H1 (cell line): Measurements from ENCODE around the gene ANKS1A. TPM values are rescaled to one million over a fixed set of nuclear protein-coding genes. Genes with fewer than 3 reads are reported as not detected.

ENCODE experiments used
- CTBP2 ChIP-seq: IDR thresholded peaks from 2 replicates; pipeline ENCODE4 v1.7.0; 2011; ENCODE audit warnings: borderline replicate concordance, mild to moderate bottlenecking, moderate library complexity, mixed read lengths, low read length; ENCODE audit not compliant: insufficient read depth, insufficient read length
- HDAC2 ChIP-seq, 2 experiments: fragments of 300-600 bp in 1 of 2; sonication (generic) in 1 of 2; IDR thresholded peaks; 2 replicates each; pipeline ENCODE4 v1.6.1; 2011 to 2012; ENCODE audit warnings: low read depth in 2 of 2, low read length in 2 of 2, mild to moderate bottlenecking in 2 of 2, moderate library complexity in 2 of 2, borderline replicate concordance in 1 of 2, inconsistent platforms in 1 of 2
- JUND ChIP-seq: IDR thresholded peaks from 2 replicates; pipeline ENCODE4 v1.6.1; 2011; ENCODE audit warnings: mild to moderate bottlenecking, improper control_type of control experiment, low read length
- MAFK ChIP-seq: IDR thresholded peaks from 2 replicates; pipeline ENCODE4 v1.6.1; 2012; ENCODE audit warnings: low read depth, mild to moderate bottlenecking, improper control_type of control experiment, low read length
- SAP30 ChIP-seq: fragments of 300-600 bp; sonication (generic); IDR thresholded peaks from 2 replicates; pipeline ENCODE4 v1.7.1; 2012; ENCODE audit warnings: low read length, moderate library complexity, mild to moderate bottlenecking, inconsistent platforms; ENCODE audit not compliant: insufficient read depth, insufficient replicate concordance
- SIX5 ChIP-seq: IDR thresholded peaks from 2 replicates; pipeline ENCODE4 v1.6.1; 2011; ENCODE audit warnings: mild to moderate bottlenecking, low read depth, low read length
- TBP ChIP-seq: IDR thresholded peaks from 2 replicates; pipeline ENCODE4 v1.6.1; 2011; ENCODE audit warnings: low read depth, low read length, improper control_type of control experiment
- TEAD4 ChIP-seq: IDR thresholded peaks from 2 replicates; pipeline ENCODE4 v1.6.1; 2012; ENCODE audit warnings: low read depth, low read length, inconsistent platforms, mixed read lengths
- polyA plus RNA-seq, 7 experiments: library from polyadenylated mRNA; depleted of rRNA in 3 of 7; stranded (reverse) in 5 of 7; unstranded in 2 of 7; fragments of >200 nt in 5 of 7; fragments of 200-250 nt in 2 of 7; gene quantifications; 1 replicate in 5 of 7; 2 replicates in 1 of 7; 4 replicates in 1 of 7; pipeline versions ENCODE4 v1.2.1 to v1.2.3, GENCODE V29; 2011 to 2013; ENCODE audit warnings: missing spikeins in 2 of 7, mixed read lengths in 2 of 7
- total RNA-seq: library from RNA; stranded (reverse); fragmentation: NEBNext Ultra II Directional; extraction: Animal tissue kit (Norgen Biotek cat#: 25700); gene quantifications from 2 replicates; pipeline ENCODE4 v1.2.1, GENCODE V29; 2021
- TF ChIP-seq, protein P1 (sequence below): fragments of 300-600 bp; sonication (generic); IDR thresholded peaks from 2 replicates; pipeline ENCODE4 v1.7.1; 2012; ENCODE audit warnings: low read length, moderate library complexity, mild to moderate bottlenecking, inconsistent platforms; ENCODE audit not compliant: insufficient replicate concordance

The ANKS1A gene
- total and polyA plus RNA-seq, 2 of the 8 experiments (the other 6 are each of a cell fraction or from before 2014, with no cell fraction given), result 9.8 to 30.9 TPM

DNA sequence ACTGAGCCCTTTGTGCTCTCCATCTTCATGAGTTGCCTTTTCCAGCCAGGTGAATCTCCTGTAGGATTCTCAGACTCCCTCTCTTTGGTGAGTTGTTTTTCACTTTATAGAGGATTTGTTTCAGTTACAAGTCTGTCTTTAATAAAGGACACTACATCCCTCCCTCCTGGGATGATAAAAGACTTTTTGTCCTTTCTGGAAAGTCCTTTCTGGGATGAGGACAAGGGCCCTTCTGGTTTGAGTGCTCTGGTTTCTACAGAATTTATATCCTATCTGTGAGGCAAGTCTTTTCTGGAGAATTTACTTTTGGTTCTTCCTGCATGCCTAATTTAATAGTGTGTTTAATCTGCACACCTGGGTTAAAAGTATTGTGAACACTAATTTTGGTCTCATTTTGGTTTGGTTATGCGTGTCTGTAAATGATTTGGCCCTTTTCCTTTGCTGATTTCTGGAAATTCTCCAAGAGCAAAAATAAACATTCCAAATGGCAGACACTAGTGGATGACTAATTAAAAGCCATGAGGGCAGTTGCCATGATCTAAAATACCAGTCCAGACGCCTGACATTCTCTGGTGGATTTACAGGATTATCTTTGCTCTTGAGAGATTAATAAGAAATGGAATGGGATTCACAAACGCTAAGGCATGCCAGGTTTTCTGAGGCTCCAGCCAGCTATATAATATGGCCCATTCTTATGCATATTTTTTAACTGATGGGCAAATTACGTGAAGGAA lies 207.2 kb downstream of the ANKS1A start (continued):
- TF ChIP-seq, protein P1, sequence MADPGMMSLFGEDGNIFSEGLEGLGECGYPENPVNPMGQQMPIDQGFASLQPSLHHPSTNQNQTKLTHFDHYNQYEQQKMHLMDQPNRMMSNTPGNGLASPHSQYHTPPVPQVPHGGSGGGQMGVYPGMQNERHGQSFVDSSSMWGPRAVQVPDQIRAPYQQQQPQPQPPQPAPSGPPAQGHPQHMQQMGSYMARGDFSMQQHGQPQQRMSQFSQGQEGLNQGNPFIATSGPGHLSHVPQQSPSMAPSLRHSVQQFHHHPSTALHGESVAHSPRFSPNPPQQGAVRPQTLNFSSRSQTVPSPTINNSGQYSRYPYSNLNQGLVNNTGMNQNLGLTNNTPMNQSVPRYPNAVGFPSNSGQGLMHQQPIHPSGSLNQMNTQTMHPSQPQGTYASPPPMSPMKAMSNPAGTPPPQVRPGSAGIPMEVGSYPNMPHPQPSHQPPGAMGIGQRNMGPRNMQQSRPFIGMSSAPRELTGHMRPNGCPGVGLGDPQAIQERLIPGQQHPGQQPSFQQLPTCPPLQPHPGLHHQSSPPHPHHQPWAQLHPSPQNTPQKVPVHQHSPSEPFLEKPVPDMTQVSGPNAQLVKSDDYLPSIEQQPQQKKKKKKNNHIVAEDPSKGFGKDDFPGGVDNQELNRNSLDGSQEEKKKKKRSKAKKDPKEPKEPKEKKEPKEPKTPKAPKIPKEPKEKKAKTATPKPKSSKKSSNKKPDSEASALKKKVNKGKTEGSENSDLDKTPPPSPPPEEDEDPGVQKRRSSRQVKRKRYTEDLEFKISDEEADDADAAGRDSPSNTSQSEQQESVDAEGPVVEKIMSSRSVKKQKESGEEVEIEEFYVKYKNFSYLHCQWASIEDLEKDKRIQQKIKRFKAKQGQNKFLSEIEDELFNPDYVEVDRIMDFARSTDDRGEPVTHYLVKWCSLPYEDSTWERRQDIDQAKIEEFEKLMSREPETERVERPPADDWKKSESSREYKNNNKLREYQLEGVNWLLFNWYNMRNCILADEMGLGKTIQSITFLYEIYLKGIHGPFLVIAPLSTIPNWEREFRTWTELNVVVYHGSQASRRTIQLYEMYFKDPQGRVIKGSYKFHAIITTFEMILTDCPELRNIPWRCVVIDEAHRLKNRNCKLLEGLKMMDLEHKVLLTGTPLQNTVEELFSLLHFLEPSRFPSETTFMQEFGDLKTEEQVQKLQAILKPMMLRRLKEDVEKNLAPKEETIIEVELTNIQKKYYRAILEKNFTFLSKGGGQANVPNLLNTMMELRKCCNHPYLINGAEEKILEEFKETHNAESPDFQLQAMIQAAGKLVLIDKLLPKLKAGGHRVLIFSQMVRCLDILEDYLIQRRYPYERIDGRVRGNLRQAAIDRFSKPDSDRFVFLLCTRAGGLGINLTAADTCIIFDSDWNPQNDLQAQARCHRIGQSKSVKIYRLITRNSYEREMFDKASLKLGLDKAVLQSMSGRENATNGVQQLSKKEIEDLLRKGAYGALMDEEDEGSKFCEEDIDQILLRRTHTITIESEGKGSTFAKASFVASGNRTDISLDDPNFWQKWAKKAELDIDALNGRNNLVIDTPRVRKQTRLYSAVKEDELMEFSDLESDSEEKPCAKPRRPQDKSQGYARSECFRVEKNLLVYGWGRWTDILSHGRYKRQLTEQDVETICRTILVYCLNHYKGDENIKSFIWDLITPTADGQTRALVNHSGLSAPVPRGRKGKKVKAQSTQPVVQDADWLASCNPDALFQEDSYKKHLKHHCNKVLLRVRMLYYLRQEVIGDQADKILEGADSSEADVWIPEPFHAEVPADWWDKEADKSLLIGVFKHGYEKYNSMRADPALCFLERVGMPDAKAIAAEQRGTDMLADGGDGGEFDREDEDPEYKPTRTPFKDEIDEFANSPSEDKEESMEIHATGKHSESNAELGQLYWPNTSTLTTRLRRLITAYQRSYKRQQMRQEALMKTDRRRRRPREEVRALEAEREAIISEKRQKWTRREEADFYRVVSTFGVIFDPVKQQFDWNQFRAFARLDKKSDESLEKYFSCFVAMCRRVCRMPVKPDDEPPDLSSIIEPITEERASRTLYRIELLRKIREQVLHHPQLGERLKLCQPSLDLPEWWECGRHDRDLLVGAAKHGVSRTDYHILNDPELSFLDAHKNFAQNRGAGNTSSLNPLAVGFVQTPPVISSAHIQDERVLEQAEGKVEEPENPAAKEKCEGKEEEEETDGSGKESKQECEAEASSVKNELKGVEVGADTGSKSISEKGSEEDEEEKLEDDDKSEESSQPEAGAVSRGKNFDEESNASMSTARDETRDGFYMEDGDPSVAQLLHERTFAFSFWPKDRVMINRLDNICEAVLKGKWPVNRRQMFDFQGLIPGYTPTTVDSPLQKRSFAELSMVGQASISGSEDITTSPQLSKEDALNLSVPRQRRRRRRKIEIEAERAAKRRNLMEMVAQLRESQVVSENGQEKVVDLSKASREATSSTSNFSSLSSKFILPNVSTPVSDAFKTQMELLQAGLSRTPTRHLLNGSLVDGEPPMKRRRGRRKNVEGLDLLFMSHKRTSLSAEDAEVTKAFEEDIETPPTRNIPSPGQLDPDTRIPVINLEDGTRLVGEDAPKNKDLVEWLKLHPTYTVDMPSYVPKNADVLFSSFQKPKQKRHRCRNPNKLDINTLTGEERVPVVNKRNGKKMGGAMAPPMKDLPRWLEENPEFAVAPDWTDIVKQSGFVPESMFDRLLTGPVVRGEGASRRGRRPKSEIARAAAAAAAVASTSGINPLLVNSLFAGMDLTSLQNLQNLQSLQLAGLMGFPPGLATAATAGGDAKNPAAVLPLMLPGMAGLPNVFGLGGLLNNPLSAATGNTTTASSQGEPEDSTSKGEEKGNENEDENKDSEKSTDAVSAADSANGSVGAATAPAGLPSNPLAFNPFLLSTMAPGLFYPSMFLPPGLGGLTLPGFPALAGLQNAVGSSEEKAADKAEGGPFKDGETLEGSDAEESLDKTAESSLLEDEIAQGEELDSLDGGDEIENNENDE, result no peak
- TF ChIP-seq MAFK, result no peak
- no peak for TF ChIP-seq SAP30
- TF ChIP-seq CTBP2, result no peak
- TF ChIP-seq TEAD4, result no peak
- no peak for TF ChIP-seq TBP
- no peak for TF ChIP-seq JUND
- no peak for TF ChIP-seq SIX5
- TF ChIP-seq HDAC2 (IDR thresholded peaks at IDR 0.05; ENCODE audit: borderline replicate concordance in 1 of 2, low read depth in 2 of 2, low read length in 2 of 2), result no peak
